Neural cell (in vitro differentiated cells): ENCODE data around the gene SMNDC1.

Experiments used
- EP300 ChIP-seq: fragments of 450-650 bp; conservative IDR thresholded peaks from 2 replicates; pipeline ENCODE4 v1.6.1; 2014; ENCODE audit warnings: antibody characterized with exemption, mild to moderate bottlenecking, moderate library complexity; ENCODE audit not compliant: poor library complexity, severe bottlenecking
- MXI1 ChIP-seq: fragments of 450-650 bp; conservative IDR thresholded peaks from 2 replicates; pipeline ENCODE4 v1.6.1; 2014; ENCODE audit warnings: antibody characterized with exemption, mild to moderate bottlenecking; ENCODE audit not compliant: poor library complexity, severe bottlenecking
- TAF1 ChIP-seq: IDR thresholded peaks from 2 replicates; pipeline ENCODE4 v1.6.1; 2012; ENCODE audit warnings: low read depth
- TF ChIP-seq, protein P1 (sequence below): fragments of 450-650 bp; IDR thresholded peaks from 2 replicates; pipeline ENCODE4 v1.5.1; 2014; ENCODE audit warnings: antibody characterized with exemption, mild to moderate bottlenecking, moderate library complexity; ENCODE audit not compliant: poor library complexity, severe bottlenecking

DNA sequence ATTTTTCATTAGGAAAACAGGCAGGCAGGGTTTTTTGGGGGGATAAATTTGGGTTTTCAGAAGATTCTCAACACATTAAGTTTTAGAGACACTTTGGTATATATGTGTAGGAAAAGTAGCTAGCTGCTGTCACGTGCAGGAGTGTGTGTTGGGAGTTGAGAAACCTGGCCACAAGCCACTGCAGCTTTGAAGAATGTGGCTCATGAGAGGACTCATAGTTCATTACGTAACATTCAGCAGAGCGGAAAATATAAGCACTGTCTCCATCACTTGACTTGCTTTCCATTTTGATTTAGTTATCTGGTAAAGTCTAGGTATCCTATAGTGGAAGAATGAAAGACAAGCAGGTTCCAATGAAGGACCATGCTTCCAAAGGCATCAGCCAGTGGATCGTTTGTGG lies 31.2 kb downstream of the SMNDC1 start:
- no peak for TF ChIP-seq EP300
- TF ChIP-seq, protein P1, sequence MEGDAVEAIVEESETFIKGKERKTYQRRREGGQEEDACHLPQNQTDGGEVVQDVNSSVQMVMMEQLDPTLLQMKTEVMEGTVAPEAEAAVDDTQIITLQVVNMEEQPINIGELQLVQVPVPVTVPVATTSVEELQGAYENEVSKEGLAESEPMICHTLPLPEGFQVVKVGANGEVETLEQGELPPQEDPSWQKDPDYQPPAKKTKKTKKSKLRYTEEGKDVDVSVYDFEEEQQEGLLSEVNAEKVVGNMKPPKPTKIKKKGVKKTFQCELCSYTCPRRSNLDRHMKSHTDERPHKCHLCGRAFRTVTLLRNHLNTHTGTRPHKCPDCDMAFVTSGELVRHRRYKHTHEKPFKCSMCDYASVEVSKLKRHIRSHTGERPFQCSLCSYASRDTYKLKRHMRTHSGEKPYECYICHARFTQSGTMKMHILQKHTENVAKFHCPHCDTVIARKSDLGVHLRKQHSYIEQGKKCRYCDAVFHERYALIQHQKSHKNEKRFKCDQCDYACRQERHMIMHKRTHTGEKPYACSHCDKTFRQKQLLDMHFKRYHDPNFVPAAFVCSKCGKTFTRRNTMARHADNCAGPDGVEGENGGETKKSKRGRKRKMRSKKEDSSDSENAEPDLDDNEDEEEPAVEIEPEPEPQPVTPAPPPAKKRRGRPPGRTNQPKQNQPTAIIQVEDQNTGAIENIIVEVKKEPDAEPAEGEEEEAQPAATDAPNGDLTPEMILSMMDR = no peak
- no peak for TF ChIP-seq TAF1
- no peak for TF ChIP-seq MXI1
